ENCODE results near the gene OBP2A. TPM values are rescaled to one million over a fixed set of nuclear protein-coding genes. Genes with fewer than 3 reads are reported as not detected.

Gene OBP2A
- total and polyA plus RNA-seq, 5 donors from 2014 or later = not detected

GRCh38 chr9:135514342-135515082, 31.4 kb upstream of the OBP2A start:
- no peak for ATAC-seq (ENCODE audit: low read depth in 2 of 2)
- peaks cover 0 to 2% (median 0%) of the 10 kb centered on the region in 4 donors for H3K4me1 Mint-ChIP-seq
- Histone ChIP-seq H3K4me3 (ENCODE audit: low read depth, low read length) (no peak overlapping the region), H3K4me1 (ENCODE audit: control insufficient read depth, insufficient read depth, low read length, poor library complexity, severe bottlenecking) (no peaks in the 10 kb centered on the region), H3K27ac (ENCODE audit: insufficient read depth, low read length, poor library complexity, severe bottlenecking) (no peak overlapping the region), H3K36me3 (ENCODE audit: control insufficient read depth, insufficient read depth, low read length) (no peaks in the 10 kb centered on the region), H3K27me3 (ENCODE audit: control insufficient read depth, insufficient read depth, low read length) (no peaks in the 10 kb centered on the region), H3K9me3 (ENCODE audit: control insufficient read depth in 2 of 2, low read length in 2 of 2) (peaks cover 0 to 1% of the 10 kb centered on the region in 2 experiments)
- no peaks in the 10 kb centered on the region for H3K36me3 Mint-ChIP-seq
- no peaks in the 10 kb centered on the region for H3K27me3 Mint-ChIP-seq
- no peak overlapping the region for H3K27ac Mint-ChIP-seq
- H3K4me3 Mint-ChIP-seq = no peak overlapping the region
- no peak for DNase-seq
- H3K9me3 Mint-ChIP-seq = peaks cover 0 to 1% (median 0%) of the 10 kb centered on the region in 7 donors

- Mint-ChIP-seq H3K9me3 (no peaks in the 10 kb centered on the region), H3K4me3 (no peak overlapping the region), H3K36me3 (no peaks in the 10 kb centered on the region), H3K27ac (no peak overlapping the region), H3K4me1 (peaks cover 0 to 4% (median 1%) of the 10 kb centered on the region in 4 donors), H3K27me3 (no peaks in the 10 kb centered on the region)
- no peak overlapping the region for H3K4me3 ChIP-seq (ENCODE audit: low read depth, low read length)
- H3K27me3 ChIP-seq (ENCODE audit: control insufficient read depth, insufficient read depth, low read length) = no peaks in the 10 kb centered on the region
- H3K27ac ChIP-seq (ENCODE audit: insufficient read depth, low read length, poor library complexity, severe bottlenecking) = no peak overlapping the region
- no peaks in the 10 kb centered on the region for H3K36me3 ChIP-seq (ENCODE audit: control insufficient read depth, insufficient read depth, low read length)
- ATAC-seq (ENCODE audit: low read depth in 2 of 2) = no peak
- no peaks in the 10 kb centered on the region for H3K9me3 ChIP-seq (ENCODE audit: control insufficient read depth in 2 of 2, low read length in 2 of 2)
- DNase-seq = no peak
- H3K4me1 ChIP-seq (ENCODE audit: control insufficient read depth, insufficient read depth, low read length, poor library complexity, severe bottlenecking) = no peaks in the 10 kb centered on the region
These were observed 30.6 kb upstream of the OBP2A start for GRCh38 chr9:135515083-135515951.

GRCh38 chr9:135516132-135516860, 29.6 kb upstream of the OBP2A start:
- no peak overlapping the region for H3K27ac ChIP-seq (ENCODE audit: insufficient read depth, low read length, poor library complexity, severe bottlenecking)
- ATAC-seq (ENCODE audit: low read depth in 2 of 2) = no peak
- H3K27me3 Mint-ChIP-seq = no peaks in the 10 kb centered on the region
- H3K4me3 ChIP-seq (ENCODE audit: low read depth, low read length) = no peak overlapping the region
- H3K4me3 Mint-ChIP-seq = no peak overlapping the region
- no peak for DNase-seq
- no peaks in the 10 kb centered on the region for H3K9me3 ChIP-seq (ENCODE audit: control insufficient read depth in 2 of 2, low read length in 2 of 2)
- no peak overlapping the region for H3K27ac Mint-ChIP-seq
- H3K27me3 ChIP-seq (ENCODE audit: control insufficient read depth, insufficient read depth, low read length) = no peaks in the 10 kb centered on the region
- H3K36me3 Mint-ChIP-seq = no peaks in the 10 kb centered on the region
- H3K4me1 ChIP-seq (ENCODE audit: control insufficient read depth, insufficient read depth, low read length, poor library complexity, severe bottlenecking) = no peaks in the 10 kb centered on the region
- no peaks in the 10 kb centered on the region for H3K36me3 ChIP-seq (ENCODE audit: control insufficient read depth, insufficient read depth, low read length)
- H3K4me1 Mint-ChIP-seq = peaks cover 0 to 5% (median 1%) of the 10 kb centered on the region in 4 donors
- no peaks in the 10 kb centered on the region for H3K9me3 Mint-ChIP-seq

- Mint-ChIP-seq H3K36me3 (no peaks in the 10 kb centered on the region), H3K27ac (no peak overlapping the region), H3K27me3 (no peaks in the 10 kb centered on the region), H3K9me3 (no peaks in the 10 kb centered on the region), H3K4me3 (no peak overlapping the region), H3K4me1 (peaks cover 0 to 5% (median 1%) of the 10 kb centered on the region in 4 donors)
- Histone ChIP-seq H3K36me3 (ENCODE audit: control insufficient read depth, insufficient read depth, low read length) (no peaks in the 10 kb centered on the region), H3K9me3 (ENCODE audit: control insufficient read depth in 2 of 2, low read length in 2 of 2) (no peaks in the 10 kb centered on the region), H3K4me3 (ENCODE audit: low read depth, low read length) (no peak overlapping the region), H3K4me1 (ENCODE audit: control insufficient read depth, insufficient read depth, low read length, poor library complexity, severe bottlenecking) (no peaks in the 10 kb centered on the region), H3K27me3 (ENCODE audit: control insufficient read depth, insufficient read depth, low read length) (no peaks in the 10 kb centered on the region), H3K27ac (ENCODE audit: insufficient read depth, low read length, poor library complexity, severe bottlenecking) (no peak overlapping the region)
- ATAC-seq (ENCODE audit: low read depth in 2 of 2) (no peak), DNase-seq (no peak)
These were observed 28.5 kb upstream of the OBP2A start for GRCh38 chr9:135517407-135517822.

GRCh38 chr9:135519179-135519971, 26.6 kb upstream of the OBP2A start:
- no peaks in the 10 kb centered on the region for H3K9me3 ChIP-seq (ENCODE audit: control insufficient read depth in 2 of 2, low read length in 2 of 2)
- no peak overlapping the region for H3K27ac ChIP-seq (ENCODE audit: insufficient read depth, low read length, poor library complexity, severe bottlenecking)
- no peak for ATAC-seq (ENCODE audit: low read depth in 2 of 2)
- no peaks in the 10 kb centered on the region for H3K4me1 ChIP-seq (ENCODE audit: control insufficient read depth, insufficient read depth, low read length, poor library complexity, severe bottlenecking)
- Mint-ChIP-seq H3K27ac (no peak overlapping the region), H3K4me3 (no peak overlapping the region), H3K36me3 (no peaks in the 10 kb centered on the region), H3K27me3 (no peaks in the 10 kb centered on the region), H3K4me1 (peaks cover 0 to 5% (median 1%) of the 10 kb centered on the region in 4 donors), H3K9me3 (no peaks in the 10 kb centered on the region)
- no peak overlapping the region for H3K4me3 ChIP-seq (ENCODE audit: low read depth, low read length)
- H3K36me3 ChIP-seq (ENCODE audit: control insufficient read depth, insufficient read depth, low read length) = no peaks in the 10 kb centered on the region
- no peaks in the 10 kb centered on the region for H3K27me3 ChIP-seq (ENCODE audit: control insufficient read depth, insufficient read depth, low read length)
- DNase-seq = no peak

GRCh38 chr9:135520916-135521607, 24.9 kb upstream of the OBP2A start, which contains the start of gene LCN1:
LCN1 (plus strand) TSS chr9:135521440; CDS start chr9:135521498, 58 bp downstream.
- Mint-ChIP-seq H3K27ac (no peak within 1 kb of the TSS), H3K4me1 (peaks cover 0 to 5% (median 1%) of the 10 kb centered on the region in 4 donors), H3K36me3 (no peaks in the 10 kb centered on the region), H3K9me3 (no peaks in the 10 kb centered on the region), H3K4me3 (no peak within 1 kb of the TSS), H3K27me3 (no peaks in the 10 kb centered on the region)
- H3K4me1 ChIP-seq (ENCODE audit: control insufficient read depth, insufficient read depth, low read length, poor library complexity, severe bottlenecking) = no peaks in the 10 kb centered on the region
- H3K36me3 ChIP-seq (ENCODE audit: control insufficient read depth, insufficient read depth, low read length) = no peaks in the 10 kb centered on the region
- no peaks in the 10 kb centered on the region for H3K27me3 ChIP-seq (ENCODE audit: control insufficient read depth, insufficient read depth, low read length)
- DNase-seq = no peak
- no peak for ATAC-seq (ENCODE audit: low read depth in 2 of 2)
- H3K27ac ChIP-seq (ENCODE audit: insufficient read depth, low read length, poor library complexity, severe bottlenecking) = no peak within 1 kb of the TSS
- no peak within 1 kb of the TSS for H3K4me3 ChIP-seq (ENCODE audit: low read depth, low read length)
- no peaks in the 10 kb centered on the region for H3K9me3 ChIP-seq (ENCODE audit: control insufficient read depth in 2 of 2, low read length in 2 of 2)
